ENCODE results near the gene P3H2.

The P3H2 gene

GRCh38 chr3:190051641-190052040 is 69.1 kb downstream of the P3H2 start:
- H3K27ac ChIP-seq = no peak overlapping the region
- TF ChIP-seq ZFX (IDR thresholded peaks at IDR 0.05; ENCODE audit: borderline replicate concordance) = no peak
- no peak for TF ChIP-seq CTCF (IDR thresholded peaks at IDR 0.05)

- no peak for TF ChIP-seq CTCF (IDR thresholded peaks at IDR 0.05)
- TF ChIP-seq ZFX (IDR thresholded peaks at IDR 0.05; ENCODE audit: borderline replicate concordance) = no peak
- H3K27ac ChIP-seq = no peak overlapping the region
Measured at GRCh38 chr3:190048932-190049441, 71.7 kb downstream of the P3H2 start.

GRCh38 chr3:190044974-190045373 is 75.7 kb downstream of the P3H2 start:
- TF ChIP-seq ZFX (IDR thresholded peaks at IDR 0.05; ENCODE audit: borderline replicate concordance) (no peak), CTCF (IDR thresholded peaks at IDR 0.05) (no peak)
- H3K27ac ChIP-seq = no peak overlapping the region

- TF ChIP-seq CTCF (IDR thresholded peaks at IDR 0.05) (no peak), ZFX (IDR thresholded peaks at IDR 0.05; ENCODE audit: borderline replicate concordance) (no peak)
Measured at GRCh38 chr3:190044142-190044541, 76.6 kb downstream of the P3H2 start.

GRCh38 chr3:190043741-190044140 is 77.0 kb downstream of the P3H2 start:
- TF ChIP-seq ZFX (IDR thresholded peaks at IDR 0.05; ENCODE audit: borderline replicate concordance) = no peak
- TF ChIP-seq CTCF (IDR thresholded peaks at IDR 0.05) = no peak
- no peak overlapping the region for H3K27ac ChIP-seq

More at GRCh38 chr3:190044142-190044541, 76.6 kb downstream of the P3H2 start:
- H3K27ac ChIP-seq = no peak overlapping the region

GRCh38 chr3:190042558-190042957 is 78.1 kb downstream of the P3H2 start:
- H3K27ac ChIP-seq = no peak overlapping the region
- TF ChIP-seq CTCF (IDR thresholded peaks at IDR 0.05) = no peak
- no peak for TF ChIP-seq ZFX (IDR thresholded peaks at IDR 0.05; ENCODE audit: borderline replicate concordance)

GRCh38 chr3:190041333-190042041 is 79.2 kb downstream of the P3H2 start:
- no peak overlapping the region for H3K27ac ChIP-seq
- TF ChIP-seq CTCF (IDR thresholded peaks at IDR 0.05) (no peak), ZFX (IDR thresholded peaks at IDR 0.05; ENCODE audit: borderline replicate concordance) (no peak)

Measured in 22Rv1 (cell line).